IPS-18a (cell line): ENCODE results near the gene ADAMTS12.
"Not testable (repeated sequence)": the region's sequence is repeated elsewhere in the genome, so short reads cannot be mapped to it uniquely, and the experiment has no call there.

Experiments used
- H3K27ac ChIP-seq: one replicate; pipeline ENCODE4 v1.5.1; 2013; ENCODE audit warnings: low read length
- H3K27me3 ChIP-seq: one replicate; pipeline ENCODE4 v1.6.1; 2013; ENCODE audit warnings: mild to moderate bottlenecking, low read length; ENCODE audit not compliant: control insufficient read depth, insufficient read depth
- H3K36me3 ChIP-seq: one replicate; pipeline ENCODE4 v1.6.1; 2013; ENCODE audit warnings: low read depth, low read length; ENCODE audit not compliant: control insufficient read depth
- H3K4me1 ChIP-seq: one replicate; pipeline ENCODE4 v1.6.1; 2013; ENCODE audit warnings: low read depth, low read length; ENCODE audit not compliant: control insufficient read depth
- H3K4me3 ChIP-seq: one replicate; pipeline ENCODE4 v1.5.1; 2013; ENCODE audit warnings: low read length
- H3K9ac ChIP-seq: one replicate; pipeline ENCODE4 v1.6.1; 2013; ENCODE audit warnings: mild to moderate bottlenecking, low read length, moderate library complexity
- H3K9me3 ChIP-seq: one replicate; pipeline ENCODE4 v1.6.1; 2013; ENCODE audit warnings: low read depth, low read length; ENCODE audit not compliant: control insufficient read depth

ADAMTS12 gene

GRCh38 chr5:33531824-33532223 lies 360.0 kb downstream of the ADAMTS12 start:
- H3K27me3 ChIP-seq: no peaks in the 10 kb centered on the region
- H3K4me3 ChIP-seq: no peak overlapping the region
- H3K9me3 ChIP-seq: no peaks in the 10 kb centered on the region
- no peak overlapping the region for H3K27ac ChIP-seq
- no peaks in the 10 kb centered on the region for H3K36me3 ChIP-seq
- no peak overlapping the region for H3K9ac ChIP-seq
- H3K4me1 ChIP-seq: no peaks in the 10 kb centered on the region

DNA sequence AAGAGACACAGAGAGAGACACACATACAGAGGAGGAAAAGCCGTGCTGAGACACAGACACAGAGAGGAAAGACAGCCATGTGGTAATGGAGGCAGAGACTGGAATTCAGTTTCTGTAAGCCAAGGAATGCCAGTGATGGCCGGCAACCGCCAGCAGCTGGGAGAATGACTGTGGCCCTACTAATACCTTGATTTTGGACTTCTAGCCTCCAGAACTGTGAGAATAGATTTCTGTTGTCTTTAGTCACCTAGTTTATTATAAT lies 360.8 kb downstream of the ADAMTS12 start:
- Histone ChIP-seq H3K9me3 (no peaks in the 10 kb centered on the region), H3K27ac (no peak overlapping the region), H3K9ac (no peak overlapping the region), H3K27me3 (no peaks in the 10 kb centered on the region), H3K4me1 (no peaks in the 10 kb centered on the region), H3K36me3 (no peaks in the 10 kb centered on the region), H3K4me3 (no peak overlapping the region)

DNA sequence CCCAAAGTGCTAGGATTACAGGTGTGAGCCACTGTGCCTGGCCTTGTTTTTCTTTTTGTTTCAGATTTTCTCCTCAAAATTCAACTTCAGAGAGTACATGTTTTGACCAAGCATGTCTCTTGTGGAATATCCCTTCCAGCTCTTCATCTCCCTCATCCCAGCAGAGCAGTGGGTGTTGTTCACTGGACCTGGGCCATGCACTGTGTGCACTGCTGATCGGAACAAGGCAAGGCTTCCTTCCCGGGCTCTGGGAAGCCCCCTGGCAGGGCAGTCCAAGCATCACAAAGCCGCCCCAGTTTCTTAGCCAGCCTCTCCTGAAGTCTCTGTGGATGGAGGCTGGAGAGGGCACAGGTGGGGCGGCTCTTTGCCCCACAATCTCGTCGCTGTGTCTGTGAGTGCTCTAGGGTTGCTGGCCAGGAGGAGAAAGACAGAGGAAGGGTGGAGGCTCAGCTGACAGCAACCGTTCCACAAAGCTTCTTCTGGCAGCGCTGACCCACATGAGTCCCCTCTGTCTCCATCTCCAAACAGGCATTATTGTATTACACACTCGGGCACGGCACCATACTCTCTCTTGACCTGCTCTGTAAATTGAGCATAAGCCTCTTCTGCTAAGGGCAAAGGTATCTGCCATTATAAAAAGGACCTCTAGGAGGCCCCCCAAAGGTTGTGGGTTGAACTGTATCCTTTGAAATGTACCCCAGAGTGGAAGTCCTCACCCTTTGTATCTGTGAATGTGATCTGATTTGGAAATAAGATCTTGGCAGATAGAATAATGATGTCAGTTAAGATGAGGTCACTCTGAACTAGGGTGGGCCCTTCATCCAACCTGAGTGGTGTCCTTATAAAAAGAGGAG lies 361.4 kb downstream of the ADAMTS12 start:
- Histone ChIP-seq H3K9me3 (no peaks in the 10 kb centered on the region), H3K4me1 (no peaks in the 10 kb centered on the region), H3K9ac (no peak overlapping the region), H3K36me3 (no peaks in the 10 kb centered on the region), H3K4me3 (no peak overlapping the region), H3K27me3 (no peaks in the 10 kb centered on the region), H3K27ac (no peak overlapping the region)

DNA sequence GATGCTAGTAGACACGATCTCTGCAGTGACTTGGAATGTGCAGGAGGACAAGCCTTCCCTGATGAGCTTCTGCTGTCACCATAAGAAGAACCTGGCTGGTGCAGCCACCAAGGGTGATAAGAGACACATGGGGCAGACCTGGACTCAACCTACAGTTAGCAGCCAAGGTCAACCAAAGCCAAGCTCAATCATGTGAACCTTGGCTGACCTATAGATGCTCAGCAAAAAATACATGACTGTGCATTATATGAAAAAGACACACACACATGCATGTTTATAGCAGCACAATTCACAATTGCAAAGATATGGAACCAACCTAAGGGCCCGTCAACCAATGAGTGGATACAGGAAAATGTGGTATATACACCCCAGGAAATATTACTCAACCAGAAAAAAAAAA lies 364.1 kb downstream of the ADAMTS12 start:
- Histone ChIP-seq H3K9ac (no peak overlapping the region), H3K36me3 (no peaks in the 10 kb centered on the region), H3K27me3 (no peaks in the 10 kb centered on the region), H3K27ac (no peak overlapping the region), H3K4me1 (no peaks in the 10 kb centered on the region), H3K4me3 (no peak overlapping the region), H3K9me3 (no peaks in the 10 kb centered on the region)

- Histone ChIP-seq H3K9ac (no peak overlapping the region), H3K4me3 (no peak overlapping the region), H3K4me1 (no peaks in the 10 kb centered on the region), H3K9me3 (no peaks in the 10 kb centered on the region), H3K27ac (no peak overlapping the region), H3K36me3 (no peaks in the 10 kb centered on the region), H3K27me3 (no peaks in the 10 kb centered on the region)
Measured at GRCh38 chr5:33526755-33527154, 365.0 kb downstream of the ADAMTS12 start.

DNA sequence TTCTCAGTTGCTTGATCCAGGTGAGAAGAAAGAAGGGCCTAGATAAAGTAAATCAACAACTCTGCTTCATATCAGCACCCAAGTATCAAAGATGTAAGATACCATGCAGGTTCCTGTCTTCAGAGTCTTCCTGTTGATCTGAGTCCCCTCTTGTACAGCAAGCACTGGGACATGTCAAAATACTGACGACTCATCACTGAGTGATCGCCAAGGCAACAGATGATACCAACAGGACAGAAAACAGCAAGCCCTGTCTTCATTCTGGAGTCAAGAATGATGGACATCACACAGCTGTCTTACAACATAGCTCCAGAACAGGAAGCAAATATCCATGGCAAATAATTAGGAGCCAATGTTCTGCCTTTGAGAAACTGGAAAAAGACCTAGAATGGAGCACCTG lies 367.3 kb downstream of the ADAMTS12 start:
- H3K27me3 ChIP-seq: no peaks in the 10 kb centered on the region
- no peak overlapping the region for H3K27ac ChIP-seq
- H3K4me3 ChIP-seq: no peak overlapping the region

DNA sequence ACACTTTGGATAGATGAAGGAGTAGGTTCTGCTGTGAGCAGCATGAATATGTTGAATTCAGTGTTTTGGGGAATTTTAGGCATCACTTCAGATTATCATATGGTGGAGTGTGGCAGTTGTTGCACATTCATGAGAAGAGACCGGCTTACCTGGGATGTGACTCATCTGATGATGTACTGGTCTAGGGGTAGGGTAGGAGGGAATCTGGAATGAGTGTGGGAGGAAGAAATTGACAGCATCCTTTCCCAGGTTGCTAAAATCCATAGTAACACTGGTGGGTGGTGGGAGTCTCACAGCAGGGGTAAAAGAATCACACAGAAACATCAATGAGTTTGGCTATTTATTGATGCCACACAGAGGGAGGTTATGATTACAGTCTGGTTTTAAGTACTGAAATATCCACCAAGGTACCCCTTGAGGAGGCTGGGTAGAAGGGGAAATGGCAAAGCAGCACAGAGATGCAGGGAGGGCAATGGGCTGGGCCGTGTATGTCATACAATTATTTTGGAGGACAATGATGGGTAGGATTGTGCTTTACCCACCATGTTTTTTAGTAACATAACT lies 368.5 kb downstream of the ADAMTS12 start:
- H3K36me3 ChIP-seq: no peaks in the 10 kb centered on the region
- H3K9me3 ChIP-seq: no peaks in the 10 kb centered on the region
- H3K4me3 ChIP-seq: no peak overlapping the region
- no peak overlapping the region for H3K27ac ChIP-seq
- no peak overlapping the region for H3K9ac ChIP-seq
- H3K27me3 ChIP-seq: no peaks in the 10 kb centered on the region
- no peaks in the 10 kb centered on the region for H3K4me1 ChIP-seq

More for the DNA sequence above, 367.3 kb downstream of the ADAMTS12 start:
- Histone ChIP-seq H3K4me1 (no peaks in the 10 kb centered on the region), H3K36me3 (no peaks in the 10 kb centered on the region), H3K9ac (no peak overlapping the region), H3K9me3 (no peaks in the 10 kb centered on the region)

DNA sequence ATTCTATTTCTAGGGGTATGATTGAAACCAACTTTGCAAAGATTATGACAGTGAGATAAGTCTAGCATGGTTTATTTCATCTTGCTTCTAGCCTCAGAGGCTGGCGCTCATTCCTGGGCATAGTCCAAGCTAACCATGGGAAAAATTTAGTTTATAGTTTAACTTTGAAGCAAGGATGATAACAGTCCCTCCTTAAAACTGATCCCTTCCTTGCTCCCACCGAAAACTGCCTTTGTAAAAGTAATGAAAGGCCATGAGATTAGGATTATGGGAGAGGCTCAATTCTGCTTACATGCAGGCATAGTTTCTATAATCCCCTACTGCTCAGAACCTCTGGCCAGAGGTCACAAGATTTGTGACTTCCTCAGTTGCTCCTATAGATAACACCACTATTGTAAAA lies 375.4 kb downstream of the ADAMTS12 start:
- H3K27me3 ChIP-seq: no peaks in the 10 kb centered on the region
- H3K36me3 ChIP-seq: no peaks in the 10 kb centered on the region
- H3K9ac ChIP-seq: no peak overlapping the region
- no peaks in the 10 kb centered on the region for H3K9me3 ChIP-seq
- H3K27ac ChIP-seq: no peak overlapping the region
- no peak overlapping the region for H3K4me3 ChIP-seq
- no peaks in the 10 kb centered on the region for H3K4me1 ChIP-seq

DNA sequence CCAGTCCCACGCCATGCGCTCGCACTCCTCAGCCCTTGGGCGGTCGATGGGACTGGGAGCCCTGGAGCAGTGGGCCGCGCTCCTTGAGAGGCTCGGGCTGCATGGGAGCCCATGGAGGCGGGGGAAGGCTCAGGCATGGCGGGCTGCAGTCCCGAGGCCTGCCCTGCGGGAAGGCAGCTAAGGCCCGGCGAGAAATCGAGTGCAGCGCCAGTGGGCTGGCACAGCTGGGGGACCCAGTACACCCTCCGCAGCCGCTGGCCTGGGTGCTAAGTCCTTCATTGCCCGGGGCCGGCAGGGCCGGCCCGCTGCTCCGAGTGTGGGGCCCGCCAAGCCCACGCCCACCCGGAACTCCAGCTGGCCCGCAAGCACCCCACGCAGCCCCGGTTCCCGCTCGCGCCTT lies 376.4 kb downstream of the ADAMTS12 start:
- H3K9me3 ChIP-seq, H3K36me3 ChIP-seq, H3K4me3 ChIP-seq, H3K9ac ChIP-seq, H3K27me3 ChIP-seq, H3K27ac ChIP-seq, H3K4me1 ChIP-seq: not testable (repeated sequence)

DNA sequence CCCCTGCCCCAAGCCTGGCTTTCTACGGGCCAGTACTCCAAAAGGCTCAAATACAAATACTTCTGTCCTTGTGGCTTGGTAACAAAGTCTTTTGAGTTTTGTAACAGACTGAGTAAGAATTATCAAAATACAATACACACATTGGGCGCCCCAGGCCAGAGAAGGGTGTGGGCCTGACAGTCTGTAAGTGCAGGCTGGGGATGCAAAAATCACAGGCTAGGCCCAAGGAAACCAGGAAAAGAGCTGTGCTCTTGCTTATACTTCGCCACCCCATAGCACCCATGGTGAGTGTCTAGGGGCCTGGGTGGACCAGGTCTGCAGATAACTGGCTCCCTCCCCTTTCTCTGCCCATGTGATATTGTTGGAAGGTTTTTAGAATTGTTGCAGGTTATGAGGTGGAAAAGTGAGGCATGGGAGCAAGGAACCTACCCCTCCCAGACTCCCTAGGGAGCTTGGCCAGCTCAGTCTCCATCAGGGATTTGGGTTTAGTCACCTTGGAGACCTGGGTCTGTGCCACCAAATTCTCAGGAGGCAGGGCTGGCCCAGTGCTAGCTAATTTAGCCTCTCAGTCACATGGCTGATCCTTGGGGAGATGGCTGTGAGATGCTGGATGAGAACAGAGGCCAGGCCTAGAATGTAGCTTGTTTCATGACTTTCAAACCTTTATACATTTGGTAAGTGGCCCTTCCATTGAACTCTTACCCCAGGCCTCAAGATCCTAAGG lies 378.2 kb downstream of the ADAMTS12 start:
- no peaks in the 10 kb centered on the region for H3K36me3 ChIP-seq
- no peak overlapping the region for H3K9ac ChIP-seq
- H3K27ac ChIP-seq: no peak overlapping the region
- no peaks in the 10 kb centered on the region for H3K4me1 ChIP-seq
- H3K4me3 ChIP-seq: no peak overlapping the region
- H3K27me3 ChIP-seq: no peaks in the 10 kb centered on the region
- H3K9me3 ChIP-seq: no peaks in the 10 kb centered on the region

GRCh38 chr5:33509036-33509435 lies 382.8 kb downstream of the ADAMTS12 start:
- H3K27ac ChIP-seq: no peak overlapping the region
- H3K27me3 ChIP-seq: no peaks in the 10 kb centered on the region

DNA sequence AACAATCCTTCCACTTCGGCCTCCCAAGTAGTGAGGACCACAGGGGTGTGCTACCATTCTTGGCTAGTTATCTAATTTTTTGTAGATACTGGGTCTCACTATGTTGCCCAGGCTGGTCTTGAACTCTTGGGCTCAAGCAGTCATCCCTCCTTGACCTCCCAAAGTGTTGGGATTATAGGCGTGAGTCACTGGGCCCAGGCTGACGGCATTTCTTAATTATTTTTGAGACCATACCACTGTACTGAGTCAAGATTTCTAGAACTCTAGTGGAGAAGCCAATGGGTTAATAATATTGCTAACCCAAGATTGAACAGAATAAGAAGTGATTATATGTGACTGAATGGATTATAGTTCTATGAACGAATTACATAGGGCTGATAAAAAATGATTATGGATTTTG lies 384.4 kb downstream of the ADAMTS12 start:
- H3K4me3 ChIP-seq: no peak overlapping the region
- H3K36me3 ChIP-seq: no peaks in the 10 kb centered on the region
- H3K9ac ChIP-seq: no peak overlapping the region
- no peaks in the 10 kb centered on the region for H3K9me3 ChIP-seq
- no peak overlapping the region for H3K27ac ChIP-seq
- H3K4me1 ChIP-seq: no peaks in the 10 kb centered on the region
- H3K27me3 ChIP-seq: no peaks in the 10 kb centered on the region

More at GRCh38 chr5:33509036-33509435, 382.8 kb downstream of the ADAMTS12 start:
- Histone ChIP-seq H3K4me1 (no peaks in the 10 kb centered on the region), H3K4me3 (no peak overlapping the region), H3K9ac (no peak overlapping the region), H3K9me3 (no peaks in the 10 kb centered on the region), H3K36me3 (no peaks in the 10 kb centered on the region)
